GM21723 (cell line): ENCODE results near the gene FGF1.

Source experiments
- ATAC-seq: cut with Tn5 transposase; IDR thresholded peaks from one replicate; pipeline ENCODE4 v1.9.1; 2021; ENCODE audit warnings: mild to moderate bottlenecking, moderate library complexity; ENCODE audit not compliant: unreplicated experiment

The FGF1 gene

DNA sequence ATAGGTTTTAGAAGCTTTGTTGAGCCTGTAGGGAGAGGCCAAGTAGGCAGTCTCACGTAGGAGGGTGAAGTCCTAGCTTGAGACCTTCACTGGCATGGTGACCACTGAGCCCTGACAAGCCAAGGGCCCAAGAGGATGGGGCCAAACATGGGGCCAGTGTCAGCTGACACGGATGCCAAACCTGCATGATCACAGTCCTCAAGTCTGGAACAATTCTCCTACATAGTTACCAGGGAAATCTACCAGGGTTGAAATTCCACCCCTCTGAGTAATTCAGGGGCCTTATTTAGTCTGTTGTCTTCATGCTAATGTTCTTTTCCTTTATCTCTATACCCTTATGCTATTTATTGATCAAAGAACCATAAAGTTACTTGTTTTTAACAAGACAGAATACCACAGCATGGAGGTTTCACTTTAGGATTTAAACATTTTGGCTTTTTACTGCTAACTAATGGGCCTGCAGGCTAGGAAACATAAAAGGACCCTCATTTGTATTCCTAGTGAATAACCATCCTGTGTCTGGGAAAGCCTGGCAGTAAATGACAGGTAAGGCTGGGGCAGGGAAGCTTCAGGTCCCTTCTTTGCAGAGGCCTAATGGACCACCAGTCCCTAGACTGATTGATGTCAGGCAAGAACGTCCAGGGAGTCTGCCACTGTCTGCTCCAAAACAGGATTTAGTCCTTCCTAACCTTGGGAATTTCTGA, 140.8 kb downstream of the FGF1 start:
- ATAC-seq, result no peak

DNA sequence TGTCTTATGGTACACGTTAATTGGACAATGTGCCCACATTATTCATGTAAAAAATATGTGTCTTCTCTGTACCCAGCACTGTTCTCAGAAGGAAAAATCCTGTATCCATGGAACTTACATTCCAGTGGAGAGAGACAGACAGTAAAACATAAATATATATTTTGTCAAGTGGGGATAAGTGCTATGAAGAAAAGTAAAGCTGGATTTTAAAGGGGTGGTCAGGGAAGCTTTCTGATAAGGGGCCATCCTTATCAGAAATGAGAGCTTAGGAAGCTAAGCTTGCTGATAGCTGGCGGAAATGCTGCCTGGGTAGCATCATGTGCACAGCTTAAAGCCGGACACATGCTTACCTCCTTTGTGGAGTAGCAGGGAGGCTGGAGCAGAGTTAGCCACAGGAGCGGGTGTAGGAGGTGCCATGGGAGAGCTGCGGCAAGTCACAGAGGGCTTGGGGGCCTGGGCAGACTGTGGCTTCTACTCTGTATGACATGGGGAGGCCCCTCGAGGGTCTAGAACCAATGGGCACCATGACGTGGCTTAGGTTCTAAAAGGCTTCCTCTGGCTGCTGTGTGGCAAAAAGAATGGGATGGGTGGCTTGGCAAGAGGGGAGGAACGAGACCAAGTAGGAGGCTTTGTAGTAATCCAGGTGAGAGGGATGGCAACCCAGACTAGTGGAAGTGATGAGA, 141.7 kb downstream of the FGF1 start:
- ATAC-seq, result no peak

DNA sequence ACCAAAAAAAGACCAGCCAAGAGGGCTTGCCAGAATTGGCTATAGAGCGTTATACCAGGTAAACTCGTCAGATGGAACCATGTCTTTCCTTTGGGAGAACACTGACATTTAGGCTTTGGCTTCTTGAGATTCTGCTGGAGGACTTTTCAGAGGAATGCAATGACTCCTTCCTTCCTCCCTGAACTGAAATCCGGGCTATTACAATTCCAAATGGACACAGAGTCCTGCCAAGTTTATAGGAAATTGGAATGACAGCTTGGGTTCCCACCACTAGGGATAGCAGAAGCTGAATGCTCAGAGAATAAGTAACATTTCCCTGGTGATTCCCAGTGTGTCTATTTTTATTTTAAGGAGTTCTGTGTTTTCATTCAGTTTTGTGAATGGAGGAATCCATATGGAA, 143.0 kb downstream of the FGF1 start:
- ATAC-seq, result no peak
